ENCODE results near the gene NOL12.
"Not testable (repeated sequence)": the region's sequence is repeated elsewhere in the genome, so short reads cannot be mapped to it uniquely, and the experiment has no call there.

The NOL12 gene

DNA sequence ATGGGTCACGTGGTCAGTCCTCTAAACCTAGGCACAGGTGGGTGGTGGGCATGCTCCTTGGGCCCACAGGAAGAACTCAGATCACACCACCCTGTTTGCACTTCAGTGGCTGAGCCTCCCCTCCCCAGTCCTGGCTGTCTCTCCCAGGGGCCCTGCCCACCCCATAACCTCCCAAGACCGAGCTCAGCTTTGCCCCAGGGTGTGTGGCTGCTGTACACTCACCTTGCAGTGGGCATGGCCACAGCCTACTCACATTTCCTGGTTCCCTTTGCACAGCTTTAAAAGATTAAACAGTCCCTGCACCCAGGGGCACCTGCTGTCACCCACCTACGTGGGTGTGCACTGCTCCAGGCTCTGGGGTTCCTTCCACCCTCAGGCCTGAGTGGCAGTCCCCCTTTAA lies 24.5 kb downstream of the NOL12 start:
- in situ Hi-C loops (cut with MboI; ENCODE audit: low sequenced_read_pairs) = no loop called here

DNA sequence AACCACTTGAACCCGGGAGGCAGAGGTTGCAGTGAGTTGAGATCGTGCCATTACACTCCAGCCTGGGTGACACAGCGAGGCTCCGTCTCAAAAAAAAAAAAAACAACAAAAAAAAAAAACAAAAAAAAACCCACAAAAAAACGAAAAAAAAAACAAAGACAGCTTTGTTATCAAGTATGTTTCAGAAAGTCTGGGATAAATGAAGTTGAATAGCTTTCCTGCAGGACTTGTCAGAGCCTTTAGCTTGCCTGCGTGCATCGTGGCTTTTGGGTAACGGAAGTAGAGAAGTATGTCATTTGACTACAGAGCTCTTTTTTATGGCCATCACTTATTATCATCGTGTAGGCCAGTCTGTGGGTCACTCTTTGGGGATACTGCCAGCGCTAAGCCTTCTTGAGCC lies 25.3 kb downstream of the NOL12 start:
- in situ Hi-C loops (cut with MboI; ENCODE audit: low sequenced_read_pairs) = no loop called here

GRCh38 chr22:37713761-37714160 lies 27.6 kb downstream of the NOL12 start:
- in situ Hi-C loops (cut with MboI; ENCODE audit: low sequenced_read_pairs) = no loop called here

GRCh38 chr22:37714634-37715033 lies 28.5 kb downstream of the NOL12 start:
- in situ Hi-C loops (cut with MboI; ENCODE audit: low sequenced_read_pairs) = no loop called here

- in situ Hi-C loops (cut with MboI; ENCODE audit: low sequenced_read_pairs) = no loop called here
Measured at GRCh38 chr22:37715760-37716159, 29.6 kb downstream of the NOL12 start.

- in situ Hi-C loops (cut with MboI; ENCODE audit: low sequenced_read_pairs) = no loop called here
Measured at GRCh38 chr22:37716708-37717107, 30.6 kb downstream of the NOL12 start.

- in situ Hi-C loops (cut with MboI; ENCODE audit: low sequenced_read_pairs) = not testable (repeated sequence)
Measured at GRCh38 chr22:37717235-37717634, 31.1 kb downstream of the NOL12 start.

- in situ Hi-C loops (cut with MboI; ENCODE audit: low sequenced_read_pairs) = not testable (repeated sequence)
Measured at GRCh38 chr22:37717746-37718305, 31.7 kb downstream of the NOL12 start.

DNA sequence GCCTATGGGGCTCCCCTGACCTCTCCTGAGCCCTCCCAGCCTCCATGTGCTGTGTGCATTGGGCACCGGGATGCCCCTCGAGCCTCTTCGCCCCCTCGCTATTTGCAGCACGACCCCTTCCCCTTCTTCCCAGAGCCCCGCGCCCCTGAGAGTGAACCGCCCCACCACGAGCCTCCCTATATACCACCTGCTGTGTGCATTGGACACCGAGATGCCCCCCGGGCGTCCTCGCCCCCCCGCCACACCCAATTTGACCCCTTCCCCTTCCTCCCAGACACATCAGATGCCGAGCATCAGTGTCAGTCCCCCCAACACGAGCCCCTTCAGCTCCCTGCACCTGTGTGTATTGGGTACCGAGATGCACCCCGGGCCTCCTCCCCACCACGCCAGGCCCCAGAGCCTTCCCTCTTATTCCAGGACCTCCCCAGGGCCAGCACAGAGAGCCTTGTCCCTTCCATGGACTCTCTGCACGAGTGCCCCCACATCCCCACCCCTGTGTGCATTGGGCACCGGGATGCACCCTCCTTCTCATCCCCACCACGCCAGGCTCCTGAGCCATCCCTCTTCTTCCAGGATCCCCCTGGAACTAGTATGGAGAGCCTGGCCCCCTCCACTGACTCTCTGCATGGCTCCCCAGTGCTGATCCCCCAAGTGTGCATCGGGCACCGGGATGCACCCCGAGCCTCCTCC lies 39.6 kb downstream of the NOL12 start:
- in situ Hi-C loops (cut with MboI; ENCODE audit: low sequenced_read_pairs) = no loop called here

- in situ Hi-C loops (cut with MboI; ENCODE audit: low sequenced_read_pairs) = no loop called here
Measured at GRCh38 chr22:37726241-37726887, 40.2 kb downstream of the NOL12 start.

DNA sequence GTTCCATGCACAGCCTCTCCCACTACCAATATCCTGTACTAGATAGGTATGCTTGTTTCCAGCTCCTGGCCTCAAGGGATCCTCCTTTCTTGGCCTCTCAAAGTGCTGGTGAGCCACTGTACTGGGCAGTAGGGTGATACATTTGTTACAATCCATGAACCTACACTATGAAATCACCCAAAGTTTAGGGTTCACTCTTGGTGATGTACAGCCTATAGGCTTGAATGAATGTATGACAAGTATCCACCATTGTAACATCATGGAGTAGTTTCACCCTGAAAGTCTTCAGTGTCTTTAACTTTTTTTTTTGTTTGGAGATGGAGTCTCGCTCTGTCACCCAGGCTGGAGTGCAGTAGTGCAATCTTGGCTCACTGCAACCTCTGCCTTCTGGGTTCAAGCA lies 42.5 kb downstream of the NOL12 start:
- in situ Hi-C loops (cut with MboI; ENCODE audit: low sequenced_read_pairs) = no loop called here

DNA sequence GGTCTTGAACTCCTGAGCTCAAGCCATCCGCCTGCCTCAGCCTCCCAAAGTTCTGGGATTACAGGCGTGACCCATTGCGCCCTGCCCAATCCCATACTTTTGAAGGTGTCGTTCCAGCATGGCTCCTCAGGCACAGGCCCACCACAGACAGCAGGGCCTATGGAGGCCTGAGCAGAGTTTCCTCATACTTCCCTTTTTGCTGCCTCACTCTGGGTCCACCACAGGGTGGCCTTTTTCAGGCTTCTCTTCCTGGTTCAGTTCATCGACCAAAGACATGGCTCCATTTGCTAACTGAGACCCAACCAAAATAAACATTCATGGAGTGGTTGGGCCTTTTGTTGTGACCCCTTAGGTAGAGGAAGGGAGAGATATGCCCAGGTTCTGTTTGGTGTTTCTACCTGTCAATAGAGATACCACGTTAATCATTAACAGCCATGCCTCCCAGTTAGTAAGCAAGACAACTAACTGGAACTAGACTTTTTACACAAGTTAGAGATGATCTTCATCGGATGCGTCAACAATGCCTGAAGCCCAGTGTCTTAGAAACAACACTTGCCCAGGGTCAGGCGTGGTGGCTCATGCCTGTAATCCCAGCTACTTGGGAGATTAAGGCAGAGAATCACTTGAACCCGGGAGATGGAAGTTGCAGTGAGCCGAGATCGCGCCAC lies 45.8 kb downstream of the NOL12 start:
- in situ Hi-C loops (cut with MboI; ENCODE audit: low sequenced_read_pairs) = no loop called here

DNA sequence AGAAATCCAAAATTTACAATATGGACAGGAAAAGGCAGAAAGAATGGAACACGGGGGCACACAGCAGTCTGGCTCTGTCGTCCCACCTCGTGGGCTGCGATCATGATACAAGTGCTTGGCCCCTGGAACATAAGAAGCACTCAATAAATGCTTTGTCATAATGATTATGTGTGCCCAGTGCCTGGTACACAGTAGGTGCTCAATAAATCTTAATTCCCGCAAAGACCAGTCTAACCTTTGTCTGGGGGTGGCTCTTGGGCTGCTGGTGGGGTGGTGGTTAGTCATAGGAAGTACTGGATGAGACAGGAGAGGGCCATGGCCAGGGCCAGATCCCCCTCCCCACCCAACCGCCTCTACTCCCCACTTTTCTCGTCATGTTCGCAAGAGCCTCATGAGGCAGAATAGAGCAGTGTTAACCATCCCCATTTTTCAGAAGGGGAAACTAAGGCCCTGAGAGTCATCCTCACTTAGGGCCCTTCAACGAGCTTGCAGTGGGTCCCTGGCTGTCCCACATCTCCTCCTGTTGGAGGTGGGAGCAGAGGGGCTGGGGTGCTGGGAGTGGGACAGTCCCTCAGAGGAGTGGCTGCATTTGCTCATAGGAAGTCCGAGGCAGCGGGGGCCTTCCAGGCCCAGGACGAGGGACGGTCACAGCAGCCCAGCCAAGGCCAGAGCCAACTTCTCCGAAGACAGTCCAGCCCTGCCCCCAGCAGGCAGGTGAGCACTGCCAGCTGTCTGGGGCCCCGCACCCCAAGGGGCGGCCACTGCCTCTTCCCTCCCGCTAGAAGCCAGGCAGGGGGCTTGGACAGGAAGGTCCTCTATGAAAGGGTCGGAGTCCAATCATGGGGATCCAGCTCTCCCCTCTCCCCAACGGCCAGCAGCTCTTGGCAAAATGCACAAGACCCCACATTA lies 46.8 kb downstream of the NOL12 start:
- in situ Hi-C loops (cut with MboI; ENCODE audit: low sequenced_read_pairs) = no loop called here

DNA sequence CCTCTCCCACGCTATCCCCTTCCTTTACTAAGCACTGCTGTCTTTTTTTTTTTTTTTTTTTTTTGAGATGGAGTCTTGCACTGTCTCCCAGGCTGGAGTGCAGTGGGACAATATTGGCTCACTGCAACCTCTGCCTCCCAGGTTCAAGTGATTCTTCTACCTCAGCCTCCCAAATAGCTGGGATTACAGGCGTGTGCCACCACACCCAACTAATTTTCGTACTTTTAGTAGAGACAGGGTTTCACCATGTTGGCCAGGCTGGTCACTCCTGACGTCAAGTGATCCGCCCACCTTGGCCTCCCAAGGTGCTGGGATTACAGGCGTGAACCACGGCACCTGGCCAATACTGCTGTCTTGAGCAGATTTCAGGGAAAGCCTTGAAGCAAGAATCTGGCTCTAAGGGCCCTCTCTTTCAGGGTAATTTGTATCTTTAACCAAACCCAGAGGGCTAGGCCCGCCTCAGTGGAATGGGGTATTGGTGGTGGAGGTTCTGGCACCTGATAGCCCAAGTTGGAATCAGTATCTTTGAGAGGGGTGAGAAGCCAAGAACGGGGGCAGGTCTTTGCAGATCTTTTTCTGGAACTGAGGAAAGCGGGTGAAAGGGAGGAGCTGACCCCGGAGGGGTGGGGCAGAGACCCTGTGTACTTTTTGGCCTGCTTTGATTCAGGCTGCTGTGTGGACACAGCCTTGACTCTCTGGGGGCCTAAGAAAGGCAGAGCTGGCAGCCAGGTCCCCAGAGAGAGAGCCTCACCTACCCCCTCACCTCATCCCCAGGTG lies 47.7 kb downstream of the NOL12 start:
- in situ Hi-C loops (cut with MboI; ENCODE audit: low sequenced_read_pairs) = no loop called here

GRCh38 chr22:37734402-37734700 lies 48.2 kb downstream of the NOL12 start:
- in situ Hi-C loops (cut with MboI; ENCODE audit: low sequenced_read_pairs) = no loop called here

- in situ Hi-C loops (cut with MboI; ENCODE audit: low sequenced_read_pairs) = no loop called here
Measured at GRCh38 chr22:37734964-37735451, 48.9 kb downstream of the NOL12 start.

DNA sequence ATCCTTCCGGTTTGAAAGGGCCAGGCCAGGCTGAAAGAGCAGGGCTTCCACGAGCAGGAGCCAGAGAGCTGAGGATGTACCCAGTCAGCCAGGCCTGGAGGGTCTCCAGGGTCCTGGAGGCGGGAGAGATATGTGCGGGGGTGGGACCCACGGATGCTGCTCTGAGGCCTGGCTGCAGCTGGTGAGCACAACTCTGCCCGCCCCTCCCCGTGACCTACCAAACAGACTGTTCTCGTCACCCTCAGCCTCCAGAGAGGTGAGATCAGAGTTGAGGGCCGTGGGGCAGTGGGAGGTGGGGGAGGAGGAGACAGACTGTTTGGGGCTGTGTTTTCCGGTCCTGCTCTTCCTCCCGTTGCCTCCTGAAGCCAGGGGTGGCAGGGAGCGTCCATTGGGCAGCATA lies 52.9 kb downstream of the NOL12 start:
- in situ Hi-C loops (cut with MboI; ENCODE audit: low sequenced_read_pairs) = no loop called here

DNA sequence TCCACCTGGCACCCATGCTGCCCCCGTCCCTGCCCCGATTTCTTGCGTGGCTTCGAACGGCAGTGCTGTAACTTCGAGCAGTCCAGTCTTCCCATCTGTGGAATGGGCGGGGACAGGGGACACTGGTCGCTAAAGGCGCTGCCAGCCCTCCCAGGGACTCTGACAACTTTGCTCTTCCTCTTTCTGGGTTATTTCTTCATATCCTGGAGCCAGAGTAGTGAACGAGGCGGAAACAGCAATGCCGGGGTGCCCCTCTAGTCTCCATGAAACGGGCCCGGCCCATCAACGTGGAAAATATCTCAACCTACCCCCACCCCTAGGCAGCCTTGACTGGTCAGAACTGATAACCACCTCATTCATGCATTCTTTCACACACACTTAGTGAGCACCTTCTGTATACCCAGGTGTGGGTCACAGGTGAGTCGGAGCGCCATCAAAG lies 53.5 kb downstream of the NOL12 start:
- in situ Hi-C loops (cut with MboI; ENCODE audit: low sequenced_read_pairs) = no loop called here

GRCh38 chr22:37740455-37741311 lies 54.5 kb downstream of the NOL12 start:
- in situ Hi-C loops (cut with MboI; ENCODE audit: low sequenced_read_pairs) = no loop called here
